ENCODE results near the gene EIF2AK3.

The EIF2AK3 gene

DNA sequence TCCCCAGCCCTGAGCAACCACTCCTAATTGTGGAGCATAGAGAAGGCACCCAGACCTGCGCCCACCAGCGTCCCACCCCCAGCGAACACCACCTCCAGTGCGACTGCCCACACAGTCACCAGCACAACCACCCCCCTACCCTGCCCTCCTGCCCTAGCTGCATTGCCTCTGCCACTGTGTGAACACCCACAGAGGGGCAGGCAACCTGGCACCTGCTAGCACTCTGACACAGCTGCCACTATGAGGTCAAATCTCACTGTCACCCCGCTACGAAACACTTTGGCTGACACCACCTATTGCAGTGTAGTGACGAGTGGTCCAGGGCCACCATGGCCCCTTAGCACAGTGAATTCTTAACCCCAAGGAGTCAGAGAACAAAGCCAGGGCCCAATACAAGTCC, 14.1 kb upstream of the EIF2AK3 start:
- Histone ChIP-seq H2BK5ac (ENCODE audit: low read length) (no peak overlapping the region), H3K4me3 (ENCODE audit: low read length) (no peak overlapping the region), H2BK15ac (replicated peaks; ENCODE audit: low read depth) (no peak overlapping the region), H2AK5ac (ENCODE audit: low read length) (no peak overlapping the region), H3K79me1 (ENCODE audit: low read length) (no peaks in the 10 kb centered on the region), H3K27ac (ENCODE audit: low read depth, low read length) (no peak overlapping the region), H2BK120ac (ENCODE audit: low read depth, low read length) (no peak overlapping the region), H3K18ac (ENCODE audit: low read length) (no peak overlapping the region), H3K36me3 (ENCODE audit: control insufficient read depth, insufficient read depth, low read length) (no peaks in the 10 kb centered on the region), H3K27me3 (ENCODE audit: insufficient read depth, low read length, poor library complexity) (no peaks in the 10 kb centered on the region), H4K8ac (ENCODE audit: low read depth, low read length) (no peak overlapping the region), H3K4me2 (ENCODE audit: low read length) (no peak overlapping the region), H3K79me2 (ENCODE audit: control insufficient read depth, insufficient read depth, low read length) (no peaks in the 10 kb centered on the region), H4K5ac (ENCODE audit: low read length) (no peak overlapping the region), H3K56ac (ENCODE audit: low read length) (no peak overlapping the region), H3K23ac (ENCODE audit: low read length) (no peak overlapping the region), H3K4ac (ENCODE audit: low read depth, low read length) (no peak overlapping the region), H3K9ac (ENCODE audit: low read length) (no peak overlapping the region), H3K4me1 (ENCODE audit: control insufficient read depth, low read depth, low read length) (peaks cover 2% of the 10 kb centered on the region)
- DNase-seq, result no peak
- WGBS (ENCODE audit: extremely low coverage, insufficient coverage, low lambda C conversion rate), result no CpG with 5 or more reads among the region's 7 CpGs

DNA sequence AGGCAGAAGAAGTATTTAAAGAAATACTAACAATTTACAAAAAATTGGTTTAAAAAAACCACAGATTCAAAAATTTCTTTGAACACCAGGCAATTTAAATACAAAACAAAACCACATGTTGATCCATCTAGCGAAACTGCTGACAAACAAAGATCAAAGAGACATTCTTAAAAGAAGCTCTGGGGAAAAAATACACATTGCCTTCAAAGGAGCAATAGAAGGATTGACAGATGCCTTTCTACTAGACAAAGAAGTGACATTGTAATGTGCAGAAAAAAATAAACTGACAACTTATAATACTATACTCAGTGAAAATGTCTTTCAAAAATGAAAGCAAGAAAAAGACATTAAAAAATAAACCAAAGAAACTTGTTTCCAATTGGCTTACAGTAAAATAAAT, 12.6 kb upstream of the EIF2AK3 start:
- H3K27ac ChIP-seq (ENCODE audit: low read depth, low read length), result no peak overlapping the region
- DNase-seq, result no peak
- no peak overlapping the region for H3K4me3 ChIP-seq (ENCODE audit: low read length)
- no peak overlapping the region for H2BK120ac ChIP-seq (ENCODE audit: low read depth, low read length)
- H3K18ac ChIP-seq (ENCODE audit: low read length), result no peak overlapping the region
- H3K4ac ChIP-seq (ENCODE audit: low read depth, low read length), result no peak overlapping the region
- no peak overlapping the region for H4K5ac ChIP-seq (ENCODE audit: low read length)
- WGBS (ENCODE audit: extremely low coverage, insufficient coverage, low lambda C conversion rate), result no CpG with 5 or more reads among the region's 1 CpG
- no peak overlapping the region for H2AK5ac ChIP-seq (ENCODE audit: low read length)
- H2BK5ac ChIP-seq (ENCODE audit: low read length), result no peak overlapping the region
- peaks cover 2% of the 10 kb centered on the region for H3K4me1 ChIP-seq (ENCODE audit: control insufficient read depth, low read depth, low read length)
- no peak overlapping the region for H3K9ac ChIP-seq (ENCODE audit: low read length)
- no peaks in the 10 kb centered on the region for H3K79me1 ChIP-seq (ENCODE audit: low read length)
- no peaks in the 10 kb centered on the region for H3K36me3 ChIP-seq (ENCODE audit: control insufficient read depth, insufficient read depth, low read length)
- H3K4me2 ChIP-seq (ENCODE audit: low read length), result no peak overlapping the region
- H3K79me2 ChIP-seq (ENCODE audit: control insufficient read depth, insufficient read depth, low read length), result no peaks in the 10 kb centered on the region
- H3K23ac ChIP-seq (ENCODE audit: low read length), result no peak overlapping the region
- no peak overlapping the region for H3K56ac ChIP-seq (ENCODE audit: low read length)
- no peak overlapping the region for H2BK15ac ChIP-seq (replicated peaks; ENCODE audit: low read depth)
- no peak overlapping the region for H4K8ac ChIP-seq (ENCODE audit: low read depth, low read length)
- H3K27me3 ChIP-seq (ENCODE audit: insufficient read depth, low read length, poor library complexity), result peaks cover 2% of the 10 kb centered on the region

DNA sequence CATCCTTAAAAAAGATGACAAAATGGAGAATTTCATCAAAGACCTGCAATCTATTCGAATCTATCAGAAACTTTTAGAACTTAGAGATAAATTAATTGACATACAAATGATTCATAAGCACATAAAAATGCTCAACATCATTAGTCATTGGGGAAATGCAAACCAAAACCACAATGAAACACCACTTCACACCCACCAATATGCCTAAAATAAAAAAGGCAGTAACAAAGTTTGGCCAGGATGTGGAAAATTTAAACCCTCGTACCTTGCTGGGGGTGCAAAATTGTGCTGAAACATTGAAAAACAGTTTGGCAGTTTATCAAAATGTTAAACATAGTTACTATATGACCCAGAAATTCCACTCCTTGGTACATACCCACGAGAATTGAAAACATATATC, 11.5 kb upstream of the EIF2AK3 start:
- Histone ChIP-seq H3K23ac (ENCODE audit: low read length) (no peak overlapping the region), H3K4me3 (ENCODE audit: low read length) (no peak overlapping the region), H3K56ac (ENCODE audit: low read length) (no peak overlapping the region), H3K4ac (ENCODE audit: low read depth, low read length) (no peak overlapping the region), H3K79me2 (ENCODE audit: control insufficient read depth, insufficient read depth, low read length) (no peaks in the 10 kb centered on the region), H3K9ac (ENCODE audit: low read length) (no peak overlapping the region), H3K79me1 (ENCODE audit: low read length) (no peaks in the 10 kb centered on the region), H4K5ac (ENCODE audit: low read length) (no peak overlapping the region), H3K36me3 (ENCODE audit: control insufficient read depth, insufficient read depth, low read length) (no peaks in the 10 kb centered on the region), H3K4me2 (ENCODE audit: low read length) (no peak overlapping the region), H3K27me3 (ENCODE audit: insufficient read depth, low read length, poor library complexity) (peaks cover 2% of the 10 kb centered on the region), H2BK120ac (ENCODE audit: low read depth, low read length) (no peak overlapping the region), H4K8ac (ENCODE audit: low read depth, low read length) (no peak overlapping the region), H2BK15ac (replicated peaks; ENCODE audit: low read depth) (no peak overlapping the region), H2AK5ac (ENCODE audit: low read length) (no peak overlapping the region), H3K27ac (ENCODE audit: low read depth, low read length) (no peak overlapping the region), H3K4me1 (ENCODE audit: control insufficient read depth, low read depth, low read length) (peaks cover 2% of the 10 kb centered on the region), H3K18ac (ENCODE audit: low read length) (no peak overlapping the region), H2BK5ac (ENCODE audit: low read length) (no peak overlapping the region)
- DNase-seq, result no peak
- no CpG with 5 or more reads among the region's 3 CpGs for WGBS (ENCODE audit: extremely low coverage, insufficient coverage, low lambda C conversion rate)

DNA sequence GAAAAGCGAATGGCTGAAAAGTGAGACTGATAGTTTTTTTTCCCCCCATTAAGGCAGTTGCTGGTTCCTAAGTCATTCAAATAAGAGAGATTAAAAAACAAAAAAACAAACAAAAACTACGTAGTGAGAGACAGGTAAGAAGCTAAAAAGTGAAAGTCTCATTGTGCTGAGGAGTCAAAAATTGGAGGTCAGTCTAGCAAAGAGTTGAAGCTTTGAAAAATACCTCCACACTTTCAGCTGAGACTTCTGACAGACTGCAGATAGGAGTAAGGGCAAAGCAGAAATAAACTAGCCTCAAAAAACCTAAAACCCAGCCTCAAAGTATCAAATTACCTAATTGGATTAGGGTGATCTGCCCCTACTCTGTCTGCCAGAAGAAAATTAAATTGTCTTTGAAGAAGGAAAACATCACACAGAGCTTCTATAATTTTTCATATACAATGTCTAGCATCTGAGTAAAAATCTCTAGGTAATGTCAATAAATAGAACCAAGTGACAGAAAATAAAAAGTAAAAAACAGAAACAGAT, 10.9 kb upstream of the EIF2AK3 start:
- H3K79me1 ChIP-seq (ENCODE audit: low read length), result no peaks in the 10 kb centered on the region
- no peak overlapping the region for H3K18ac ChIP-seq (ENCODE audit: low read length)
- H2BK120ac ChIP-seq (ENCODE audit: low read depth, low read length), result peak overlapping the region; percentile 54
- H3K56ac ChIP-seq (ENCODE audit: low read length), result no peak overlapping the region
- no CpG with 5 or more reads among the region's 2 CpGs for WGBS (ENCODE audit: extremely low coverage, insufficient coverage, low lambda C conversion rate)
- H3K9ac ChIP-seq (ENCODE audit: low read length), result no peak overlapping the region
- H3K4me3 ChIP-seq (ENCODE audit: low read length), result no peak overlapping the region
- no peak for DNase-seq
- no peak overlapping the region for H2AK5ac ChIP-seq (ENCODE audit: low read length)
- H3K79me2 ChIP-seq (ENCODE audit: control insufficient read depth, insufficient read depth, low read length), result no peaks in the 10 kb centered on the region
- peaks cover 2% of the 10 kb centered on the region for H3K4me1 ChIP-seq (ENCODE audit: control insufficient read depth, low read depth, low read length)
- H4K8ac ChIP-seq (ENCODE audit: low read depth, low read length), result no peak overlapping the region
- no peak overlapping the region for H3K23ac ChIP-seq (ENCODE audit: low read length)
- H3K4ac ChIP-seq (ENCODE audit: low read depth, low read length), result no peak overlapping the region
- peaks cover 2% of the 10 kb centered on the region for H3K27me3 ChIP-seq (ENCODE audit: insufficient read depth, low read length, poor library complexity)
- H2BK5ac ChIP-seq (ENCODE audit: low read length), result no peak overlapping the region
- H3K36me3 ChIP-seq (ENCODE audit: control insufficient read depth, insufficient read depth, low read length), result no peaks in the 10 kb centered on the region
- no peak overlapping the region for H3K27ac ChIP-seq (ENCODE audit: low read depth, low read length)
- H4K5ac ChIP-seq (ENCODE audit: low read length), result no peak overlapping the region
- H2BK15ac ChIP-seq (replicated peaks; ENCODE audit: low read depth), result no peak overlapping the region
- H3K4me2 ChIP-seq (ENCODE audit: low read length), result no peak overlapping the region

DNA sequence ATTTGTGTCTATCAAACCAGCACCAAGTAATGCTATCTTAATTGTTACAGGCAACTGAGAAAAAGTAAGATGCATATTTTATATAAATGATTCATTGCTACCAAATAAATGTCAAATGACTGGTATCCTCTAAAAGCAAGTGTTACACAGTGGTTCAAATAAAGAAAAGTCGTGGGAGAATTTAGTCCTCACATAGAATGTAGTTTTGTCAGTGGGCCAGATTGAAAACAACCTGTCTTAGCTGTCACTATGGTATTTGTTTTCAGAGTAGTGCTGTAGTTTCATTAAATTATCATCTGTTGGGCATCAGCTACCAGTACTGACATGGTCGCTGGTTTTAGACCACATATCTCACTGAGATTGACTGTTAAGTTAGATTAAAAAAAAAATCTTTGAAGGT, 10.2 kb upstream of the EIF2AK3 start:
- no peak overlapping the region for H2BK15ac ChIP-seq (replicated peaks; ENCODE audit: low read depth)
- no peak overlapping the region for H3K9ac ChIP-seq (ENCODE audit: low read length)
- no peak overlapping the region for H3K23ac ChIP-seq (ENCODE audit: low read length)
- no peaks in the 10 kb centered on the region for H3K79me1 ChIP-seq (ENCODE audit: low read length)
- H4K5ac ChIP-seq (ENCODE audit: low read length), result no peak overlapping the region
- no peak overlapping the region for H3K4me3 ChIP-seq (ENCODE audit: low read length)
- no peaks in the 10 kb centered on the region for H3K36me3 ChIP-seq (ENCODE audit: control insufficient read depth, insufficient read depth, low read length)
- no peak overlapping the region for H2BK120ac ChIP-seq (ENCODE audit: low read depth, low read length)
- H2BK5ac ChIP-seq (ENCODE audit: low read length), result no peak overlapping the region
- peaks cover 2% of the 10 kb centered on the region for H3K4me1 ChIP-seq (ENCODE audit: control insufficient read depth, low read depth, low read length)
- DNase-seq, result no peak
- H3K56ac ChIP-seq (ENCODE audit: low read length), result no peak overlapping the region
- H3K27ac ChIP-seq (ENCODE audit: low read depth, low read length), result no peak overlapping the region
- H2AK5ac ChIP-seq (ENCODE audit: low read length), result no peak overlapping the region
- H3K27me3 ChIP-seq (ENCODE audit: insufficient read depth, low read length, poor library complexity), result peaks cover 2% of the 10 kb centered on the region
- H4K8ac ChIP-seq (ENCODE audit: low read depth, low read length), result no peak overlapping the region
- H3K18ac ChIP-seq (ENCODE audit: low read length), result no peak overlapping the region
- no peak overlapping the region for H3K4me2 ChIP-seq (ENCODE audit: low read length)
- H3K4ac ChIP-seq (ENCODE audit: low read depth, low read length), result no peak overlapping the region
- no CpG with 5 or more reads among the region's 2 CpGs for WGBS (ENCODE audit: extremely low coverage, insufficient coverage, low lambda C conversion rate)
- H3K79me2 ChIP-seq (ENCODE audit: control insufficient read depth, insufficient read depth, low read length), result no peaks in the 10 kb centered on the region

DNA sequence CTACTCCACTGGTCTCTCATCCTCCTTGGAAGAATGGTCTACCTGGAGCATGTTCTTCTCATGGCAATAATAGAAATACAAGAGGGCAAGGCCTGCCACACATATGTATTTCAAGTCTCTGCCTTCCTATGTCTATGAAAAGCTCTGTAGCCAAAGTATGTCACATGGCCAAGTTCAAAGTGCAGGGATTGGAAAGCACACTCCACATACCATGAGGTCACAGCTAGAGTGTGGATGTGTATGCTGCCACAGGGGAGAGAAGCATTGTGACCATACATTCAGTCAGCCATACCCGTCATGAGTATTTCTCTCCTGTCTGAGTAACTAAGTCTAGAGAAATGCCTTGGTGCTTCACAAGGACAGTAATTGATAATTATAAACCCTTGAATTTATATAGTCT, 8.8 kb upstream of the EIF2AK3 start:
- no peaks in the 10 kb centered on the region for H3K79me1 ChIP-seq (ENCODE audit: low read length)
- no peak overlapping the region for H3K4ac ChIP-seq (ENCODE audit: low read depth, low read length)
- H4K5ac ChIP-seq (ENCODE audit: low read length), result no peak overlapping the region
- H2AK5ac ChIP-seq (ENCODE audit: low read length), result no peak overlapping the region
- H3K9ac ChIP-seq (ENCODE audit: low read length), result no peak overlapping the region
- H3K4me3 ChIP-seq (ENCODE audit: low read length), result no peak overlapping the region
- no peak overlapping the region for H3K56ac ChIP-seq (ENCODE audit: low read length)
- no peak overlapping the region for H4K8ac ChIP-seq (ENCODE audit: low read depth, low read length)
- peaks cover 2% of the 10 kb centered on the region for H3K4me1 ChIP-seq (ENCODE audit: control insufficient read depth, low read depth, low read length)
- H3K18ac ChIP-seq (ENCODE audit: low read length), result no peak overlapping the region
- no peak overlapping the region for H2BK5ac ChIP-seq (ENCODE audit: low read length)
- no peak for DNase-seq
- no peak overlapping the region for H2BK120ac ChIP-seq (ENCODE audit: low read depth, low read length)
- no peak overlapping the region for H3K23ac ChIP-seq (ENCODE audit: low read length)
- no CpG with 5 or more reads among the region's 1 CpG for WGBS (ENCODE audit: extremely low coverage, insufficient coverage, low lambda C conversion rate)
- no peak overlapping the region for H2BK15ac ChIP-seq (replicated peaks; ENCODE audit: low read depth)
- no peaks in the 10 kb centered on the region for H3K79me2 ChIP-seq (ENCODE audit: control insufficient read depth, insufficient read depth, low read length)
- H3K27me3 ChIP-seq (ENCODE audit: insufficient read depth, low read length, poor library complexity), result peaks cover 2% of the 10 kb centered on the region
- no peak overlapping the region for H3K4me2 ChIP-seq (ENCODE audit: low read length)
- no peak overlapping the region for H3K27ac ChIP-seq (ENCODE audit: low read depth, low read length)
- H3K36me3 ChIP-seq (ENCODE audit: control insufficient read depth, insufficient read depth, low read length), result no peaks in the 10 kb centered on the region
